ENCODE results near the gene GGN. TPM values are rescaled to one million over a fixed set of nuclear protein-coding genes. Genes with fewer than 3 reads are reported as not detected.

The GGN gene
- total and polyA plus RNA-seq, 9 of the 15 experiments (the other 6 are each of a cell fraction or from before 2014, with no cell fraction given) = 0.15 to 0.33 TPM; not detected in 7

- no peak for TF ChIP-seq NFXL1 (CRISPR knock-in tag; IDR thresholded peaks at IDR 0.05)
- TF ChIP-seq RBM34 (IDR thresholded peaks at IDR 0.05; ENCODE audit: borderline replicate concordance, insufficient read depth, low read length) = no peak
- no peak for TF ChIP-seq ZNF41 (CRISPR knock-in tag; conservative IDR thresholded peaks at IDR 0.05)
- no peak for TF ChIP-seq ZNF232 (CRISPR knock-in tag; IDR thresholded peaks at IDR 0.05)
- TF ChIP-seq ZFPM2 (CRISPR knock-in tag; IDR thresholded peaks at IDR 0.05) = no peak
- TF ChIP-seq NBN (IDR thresholded peaks at IDR 0.05; ENCODE audit: low read depth) = peak; percentile 89
- no peak for TF ChIP-seq GATAD2B (IDR thresholded peaks at IDR 0.05; ENCODE audit: borderline replicate concordance)
- TF ChIP-seq ZNF143 (CRISPR knock-in tag; IDR thresholded peaks at IDR 0.05) = no peak
- TF ChIP-seq BCL6 (CRISPR knock-in tag; IDR thresholded peaks at IDR 0.05) = no peak
- TF ChIP-seq PHF20 (IDR thresholded peaks at IDR 0.05; ENCODE audit: partially characterized antibody) = peak; percentile 50
- no peak for TF ChIP-seq PRPF4 (IDR thresholded peaks at IDR 0.05; ENCODE audit: insufficient read depth, low read depth, low read length, poor library complexity, severe bottlenecking)
- no peak for TF ChIP-seq ZFP1 (CRISPR knock-in tag; IDR thresholded peaks at IDR 0.05)
- TF ChIP-seq CBFA2T2 (conservative IDR thresholded peaks at IDR 0.05) = no peak
- TF ChIP-seq NFE2L1 (tag; IDR thresholded peaks at IDR 0.05; ENCODE audit: borderline replicate concordance, low read depth) = no peak
- no peak for TF ChIP-seq NFIC (IDR thresholded peaks at IDR 0.05)
- TF ChIP-seq ZNF184 (CRISPR knock-in tag; IDR thresholded peaks at IDR 0.05) = no peak
- TF ChIP-seq MAFG (tag; conservative IDR thresholded peaks at IDR 0.05) = no peak
- peak; percentile 79 for TF ChIP-seq EGR1 (conservative IDR thresholded peaks at IDR 0.05)
- no peak for TF ChIP-seq MYNN (IDR thresholded peaks at IDR 0.05)
- TF ChIP-seq MYNN (CRISPR knock-in tag; IDR thresholded peaks at IDR 0.05) = no peak
- no peak for TF ChIP-seq ZBED1 (IDR thresholded peaks at IDR 0.05)
- no peak for TF ChIP-seq ZNF23 (CRISPR knock-in tag; IDR thresholded peaks at IDR 0.05)
- TF ChIP-seq FIP1L1 (IDR thresholded peaks at IDR 0.05; ENCODE audit: low read depth, low read length, poor library complexity, severe bottlenecking) = no peak
- TF ChIP-seq ZNF76 (CRISPR knock-in tag; IDR thresholded peaks at IDR 0.05; ENCODE audit: borderline replicate concordance) = no peak
- TF ChIP-seq CTCFL (IDR thresholded peaks at IDR 0.05; ENCODE audit: borderline replicate concordance, insufficient read depth, low read depth, low read length, poor library complexity, severe bottlenecking) = no peak
- no peak for TF ChIP-seq EZH2 (IDR thresholded peaks at IDR 0.05; ENCODE audit: borderline replicate concordance, low read depth, low read length)
- TF ChIP-seq ZSCAN29 (IDR thresholded peaks at IDR 0.05) = no peak
- no peak for TF ChIP-seq RFX1 (IDR thresholded peaks at IDR 0.05)
- TF ChIP-seq ZC3H8 (IDR thresholded peaks at IDR 0.05) = no peak
- TF ChIP-seq WHSC1 (IDR thresholded peaks at IDR 0.05; ENCODE audit: low read length) = no peak
Measured at GRCh38 chr19:38336638-38337359, 51.0 kb downstream of the GGN start (continued).

Data from K562 (cell line).